ENCODE data around the gene DHX8. TPM values are rescaled to one million over a fixed set of nuclear protein-coding genes. Genes with fewer than 3 reads are reported as not detected.

DHX8 gene
- total and polyA plus RNA-seq, 2 of the 8 experiments (the other 6 are each of a cell fraction or from before 2014, with no cell fraction given) = 30.5 to 59.4 TPM

- no peak for FAIRE-seq
- H3K23me2 ChIP-seq (ENCODE audit: low read depth, low read length) = no peaks in the 10 kb centered on the region
- CTCF ChIA-PET (ENCODE audit: partially characterized antibody) = interaction anchor here (0.6 to 1.5 kb wide), 7 partner anchors 14 to 293 kb away, joined by 3 to 6 read pairs (median 4); partner anchors contain the start of gene DHX8
- no peak for TF ChIP-seq SP4 (IDR thresholded peaks at IDR 0.05; ENCODE audit: low read length)
- TF ChIP-seq CTBP2 (IDR thresholded peaks at IDR 0.05; ENCODE audit: borderline replicate concordance, insufficient read depth, insufficient read length, low read length) = no peak
- no peak for TF ChIP-seq RNF2 (IDR thresholded peaks at IDR 0.05; ENCODE audit: borderline replicate concordance, low read depth, low read length, missing control alignments, poor library complexity, severe bottlenecking)
- TF ChIP-seq KDM4A (IDR thresholded peaks at IDR 0.05; ENCODE audit: low read depth, low read length, severe bottlenecking) = no peak
- TF ChIP-seq HDAC6 (IDR thresholded peaks at IDR 0.05; ENCODE audit: low read depth, low read length) = no peak
Measured at GRCh38 chr17:43461185-43461584, 22.6 kb upstream of the DHX8 start.

More at GRCh38 chr17:43461185-43461584, 22.6 kb upstream of the DHX8 start:
- Histone ChIP-seq H3K56ac (replicated peaks; ENCODE audit: insufficient read length, low read depth, low read length) (no peak overlapping the region), H2BK120ac (replicated peaks; ENCODE audit: low read depth, low read length) (no peak overlapping the region), H2AFZ (ENCODE audit: low read length) (no peak overlapping the region), H2BK20ac (ENCODE audit: low read length) (no peak overlapping the region), H3K4me2 (ENCODE audit: insufficient read depth in 1 of 2, low read depth in 2 of 2, low read length in 2 of 2) (no peak overlapping the region), H3K14ac (ENCODE audit: insufficient read length) (no peak overlapping the region), H3K4me1 (replicated peaks in 1 of 4; ENCODE audit: control insufficient read depth in 3 of 4, insufficient read depth in 4 of 4, low read length in 3 of 4) (peaks cover 0 to 4% (median 2%) of the 10 kb centered on the region in 4 experiments; a peak in 2 of 7 replicates), H3K27ac (ENCODE audit: low read depth, low read length) (no peak overlapping the region), H3K23ac (ENCODE audit: insufficient read length) (no peak overlapping the region), H3K79me2 (ENCODE audit: control insufficient read depth in 1 of 2, insufficient read depth in 2 of 2, low read length in 2 of 2) (no peaks in the 10 kb centered on the region), H2AK5ac (ENCODE audit: low read depth, low read length) (no peak overlapping the region), H3K27me3 (replicated peaks in 1 of 4; ENCODE audit: control insufficient read depth in 3 of 4, extremely low read depth in 1 of 4, insufficient read depth in 3 of 4, low read length in 3 of 4) (no peaks in the 10 kb centered on the region), H2BK12ac (ENCODE audit: low read depth, low read length) (no peak overlapping the region), H3K4me3 (ENCODE audit: extremely low read depth in 1 of 4, insufficient read depth in 2 of 4, low read depth in 3 of 4, low read length in 4 of 4) (no peak overlapping the region), H4K5ac (ENCODE audit: insufficient read length, low read depth, low read length) (no peak overlapping the region), H3K79me1 (ENCODE audit: low read depth, low read length) (no peaks in the 10 kb centered on the region), H3K4ac (replicated peaks; ENCODE audit: insufficient read length, low read depth, low read length) (no peak overlapping the region), H3K18ac (ENCODE audit: extremely low read depth, low read length) (no peak overlapping the region), H4K91ac (replicated peaks; ENCODE audit: insufficient read length, low read length) (no peak overlapping the region), H3K9ac (replicated peaks in 1 of 4; ENCODE audit: extremely low read depth in 1 of 4, low read depth in 3 of 4, low read length in 3 of 4) (no peak overlapping the region), H4K20me1 (replicated peaks in 1 of 2; ENCODE audit: control insufficient read depth in 1 of 2, insufficient read depth in 2 of 2, low read length in 2 of 2) (no peaks in the 10 kb centered on the region), H4K8ac (ENCODE audit: extremely low read depth, insufficient read depth, low read length) (no peak overlapping the region), H3K36me3 (ENCODE audit: control insufficient read depth in 2 of 4, insufficient read depth in 4 of 4, low read length in 3 of 4) (no peaks in the 10 kb centered on the region), H2BK15ac (ENCODE audit: low read length) (no peak overlapping the region), H3K9me3 (ENCODE audit: insufficient read depth in 2 of 2, low read depth in 1 of 2, low read length in 1 of 2) (no peaks in the 10 kb centered on the region), H2BK5ac (ENCODE audit: low read depth, low read length) (no peak overlapping the region)
- POLR2A ChIA-PET (ENCODE audit: partially characterized antibody) = interaction anchor here (0.6 to 1.8 kb wide), 6 partner anchors 8 to 101 kb away, joined by 3 to 4 read pairs (median 3); no protein-coding TSS in a partner anchor
- no peak for DNase-seq (ENCODE audit: low read depth in 1 of 2, low spot score in 2 of 2)
- WGBS, 2 experiments (ENCODE audit: extremely low coverage in 1 of 2, insufficient coverage in 1 of 2, insufficient read length in 1 of 2, insufficient replicate concordance in 2 of 2, low coverage in 1 of 2, low lambda C conversion rate in 2 of 2, missing lambda C conversion rate in 1 of 2) = 95% methylated on average over 1 of the region's 1 CpG; no CpG with 5 or more reads in 1 of the 2 experiments

All from H1 (cell line).